ENCODE measurements around the gene KLK11. TPM values are rescaled to one million over a fixed set of nuclear protein-coding genes. Genes with fewer than 3 reads are reported as not detected.

KLK11 gene
- total RNA-seq, 1 donor from 2014 or later, result not detected

- H3K4me1 ChIP-seq (ENCODE audit: insufficient read depth, low read length), result no peaks in the 10 kb centered on the region
- Mint-ChIP-seq H3K4me3 (ENCODE audit: unreplicated experiment) (no peak overlapping the region), H3K36me3 (ENCODE audit: low read depth, unreplicated experiment) (no peaks in the 10 kb centered on the region), H3K9me3 (ENCODE audit: unreplicated experiment) (peaks cover 13% of the 10 kb centered on the region), H3K27ac (ENCODE audit: unreplicated experiment) (no peak overlapping the region), H3K4me1 (ENCODE audit: low read depth, unreplicated experiment) (no peaks in the 10 kb centered on the region), H3K27me3 (ENCODE audit: low read depth, unreplicated experiment) (peaks cover 31% of the 10 kb centered on the region)
- no peaks in the 10 kb centered on the region for H3K9me3 ChIP-seq (ENCODE audit: insufficient read depth, low read depth, low read length)
- no peak for TF ChIP-seq CTCF (IDR thresholded peaks at IDR 0.05; ENCODE audit: insufficient read depth, low read depth, low read length)
- no peak for TF ChIP-seq EZH2 (IDR thresholded peaks at IDR 0.05; ENCODE audit: insufficient read depth, low read length)
- no peak overlapping the region for H3K4me2 ChIP-seq (ENCODE audit: low read length)
- no peaks in the 10 kb centered on the region for H3K79me2 ChIP-seq (ENCODE audit: insufficient read depth, low read length)
- H4K20me1 ChIP-seq (ENCODE audit: insufficient read depth, low read length), result no peaks in the 10 kb centered on the region
- H3K27ac ChIP-seq (ENCODE audit: low read depth, low read length), result no peak overlapping the region
- H3K4me3 ChIP-seq (ENCODE audit: insufficient read depth, low read depth, low read length), result no peak overlapping the region
- DNase-seq (ENCODE audit: low read depth) (no peak), FAIRE-seq (no peak)
- no peak overlapping the region for H3K9ac ChIP-seq (ENCODE audit: low read length)
- H3K36me3 ChIP-seq (ENCODE audit: insufficient read depth, low read length), result no peaks in the 10 kb centered on the region
- H2AFZ ChIP-seq (ENCODE audit: low read depth, low read length), result no peak overlapping the region
- no peaks in the 10 kb centered on the region for H3K27me3 ChIP-seq (ENCODE audit: insufficient read depth, low read length)
Observed at GRCh38 chr19:51063664-51064063, 37.2 kb upstream of the KLK11 start.

- H3K4me3 ChIP-seq (ENCODE audit: insufficient read depth, low read depth, low read length), result no peak overlapping the region
- H3K4me1 ChIP-seq (ENCODE audit: insufficient read depth, low read length), result no peaks in the 10 kb centered on the region
- peaks cover 7% of the 10 kb centered on the region for H3K9me3 Mint-ChIP-seq (ENCODE audit: unreplicated experiment)
- DNase-seq (ENCODE audit: low read depth) (no peak), FAIRE-seq (no peak)
- no peaks in the 10 kb centered on the region for H3K27me3 ChIP-seq (ENCODE audit: insufficient read depth, low read length)
- H3K27ac Mint-ChIP-seq (ENCODE audit: unreplicated experiment), result no peak overlapping the region
- no peak overlapping the region for H3K27ac ChIP-seq (ENCODE audit: low read depth, low read length)
- H3K27me3 Mint-ChIP-seq (ENCODE audit: low read depth, unreplicated experiment), result peaks cover 25% of the 10 kb centered on the region
- TF ChIP-seq CTCF (IDR thresholded peaks at IDR 0.05; ENCODE audit: insufficient read depth, low read depth, low read length), result no peak
- no peak for TF ChIP-seq EZH2 (IDR thresholded peaks at IDR 0.05; ENCODE audit: insufficient read depth, low read length)
- no peak overlapping the region for H3K9ac ChIP-seq (ENCODE audit: low read length)
- H3K4me2 ChIP-seq (ENCODE audit: low read length), result no peak overlapping the region
- no peaks in the 10 kb centered on the region for H3K36me3 ChIP-seq (ENCODE audit: insufficient read depth, low read length)
- no peaks in the 10 kb centered on the region for H3K36me3 Mint-ChIP-seq (ENCODE audit: low read depth, unreplicated experiment)
- H2AFZ ChIP-seq (ENCODE audit: low read depth, low read length), result no peak overlapping the region
- no peak overlapping the region for H3K4me3 Mint-ChIP-seq (ENCODE audit: unreplicated experiment)
- no peaks in the 10 kb centered on the region for H3K9me3 ChIP-seq (ENCODE audit: insufficient read depth, low read depth, low read length)
- no peaks in the 10 kb centered on the region for H3K79me2 ChIP-seq (ENCODE audit: insufficient read depth, low read length)
- no peaks in the 10 kb centered on the region for H4K20me1 ChIP-seq (ENCODE audit: insufficient read depth, low read length)
- no peaks in the 10 kb centered on the region for H3K4me1 Mint-ChIP-seq (ENCODE audit: low read depth, unreplicated experiment)
Observed at GRCh38 chr19:51060973-51061372, 34.6 kb upstream of the KLK11 start.

GRCh38 chr19:51060336-51060735 lies 33.9 kb upstream of the KLK11 start:
- no peak overlapping the region for H3K4me3 Mint-ChIP-seq (ENCODE audit: unreplicated experiment)
- Histone ChIP-seq H3K4me2 (ENCODE audit: low read length) (no peak overlapping the region), H3K9me3 (ENCODE audit: insufficient read depth, low read depth, low read length) (no peaks in the 10 kb centered on the region), H3K79me2 (ENCODE audit: insufficient read depth, low read length) (no peaks in the 10 kb centered on the region), H3K27ac (ENCODE audit: low read depth, low read length) (no peak overlapping the region), H2AFZ (ENCODE audit: low read depth, low read length) (no peak overlapping the region), H3K4me1 (ENCODE audit: insufficient read depth, low read length) (no peaks in the 10 kb centered on the region), H3K36me3 (ENCODE audit: insufficient read depth, low read length) (no peaks in the 10 kb centered on the region), H4K20me1 (ENCODE audit: insufficient read depth, low read length) (no peaks in the 10 kb centered on the region), H3K27me3 (ENCODE audit: insufficient read depth, low read length) (no peaks in the 10 kb centered on the region), H3K9ac (ENCODE audit: low read length) (no peak overlapping the region), H3K4me3 (ENCODE audit: insufficient read depth, low read depth, low read length) (no peak overlapping the region)
- no peaks in the 10 kb centered on the region for H3K4me1 Mint-ChIP-seq (ENCODE audit: low read depth, unreplicated experiment)
- H3K36me3 Mint-ChIP-seq (ENCODE audit: low read depth, unreplicated experiment), result no peaks in the 10 kb centered on the region
- H3K27ac Mint-ChIP-seq (ENCODE audit: unreplicated experiment), result no peak overlapping the region
- no peak for FAIRE-seq
- no peak for DNase-seq (ENCODE audit: low read depth)
- TF ChIP-seq EZH2 (IDR thresholded peaks at IDR 0.05; ENCODE audit: insufficient read depth, low read length) (no peak), CTCF (IDR thresholded peaks at IDR 0.05; ENCODE audit: insufficient read depth, low read depth, low read length) (no peak)
- peaks cover 23% of the 10 kb centered on the region for H3K27me3 Mint-ChIP-seq (ENCODE audit: low read depth, unreplicated experiment)
- peaks cover 8% of the 10 kb centered on the region for H3K9me3 Mint-ChIP-seq (ENCODE audit: unreplicated experiment)
